ENCODE results near the gene MECP2.

The MECP2 gene

DNA sequence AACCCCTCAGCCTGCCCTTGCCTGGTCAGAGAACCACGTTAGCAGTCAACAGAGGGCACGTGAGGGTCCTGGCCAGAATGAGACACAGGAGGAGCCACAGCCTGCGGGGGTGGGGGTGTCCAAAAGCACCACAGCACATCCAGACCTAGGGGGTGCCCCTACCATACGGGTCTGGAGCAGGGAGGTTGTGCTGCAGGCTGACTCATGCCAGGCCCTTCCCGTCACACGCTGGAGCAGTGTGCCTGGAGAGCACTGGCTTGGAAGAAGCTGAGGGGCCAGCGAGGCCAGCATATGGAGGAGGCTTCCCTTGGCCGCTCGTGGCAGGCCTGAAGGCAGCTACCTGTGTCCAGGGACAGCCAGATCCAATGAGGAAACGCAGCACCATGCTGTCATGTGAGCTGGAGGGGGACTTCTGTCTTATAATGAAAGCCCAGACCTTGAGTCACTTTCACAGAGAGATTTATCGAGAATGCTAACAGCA lies 76.3 kb downstream of the MECP2 start:
- H3K27me3 ChIP-seq (ENCODE audit: control insufficient read depth in 2 of 2, insufficient read depth in 2 of 2, low read length in 2 of 2) = peaks cover 0 to 6% of the 10 kb centered on the region in 2 donors
- no peaks in the 10 kb centered on the region for H3K9me3 ChIP-seq (ENCODE audit: control insufficient read depth in 2 of 2, low read length in 2 of 2)
- peaks cover 4 to 5% of the 10 kb centered on the region in 2 donors for H3K36me3 ChIP-seq (ENCODE audit: control insufficient read depth in 2 of 2, insufficient read depth in 2 of 2, low read length in 2 of 2)
- no peak overlapping the region for H3K4me3 ChIP-seq (ENCODE audit: low read length in 2 of 2)
- H3K27ac ChIP-seq (ENCODE audit: low read depth in 2 of 2, low read length in 2 of 2) = no peak overlapping the region
- peaks cover 4 to 12% of the 10 kb centered on the region in 2 donors for H3K4me1 ChIP-seq (ENCODE audit: control insufficient read depth in 2 of 2, insufficient read depth in 2 of 2, low read length in 2 of 2)
- no peak overlapping the region for H3K9ac ChIP-seq (ENCODE audit: low read depth in 1 of 2, low read length in 2 of 2)

DNA sequence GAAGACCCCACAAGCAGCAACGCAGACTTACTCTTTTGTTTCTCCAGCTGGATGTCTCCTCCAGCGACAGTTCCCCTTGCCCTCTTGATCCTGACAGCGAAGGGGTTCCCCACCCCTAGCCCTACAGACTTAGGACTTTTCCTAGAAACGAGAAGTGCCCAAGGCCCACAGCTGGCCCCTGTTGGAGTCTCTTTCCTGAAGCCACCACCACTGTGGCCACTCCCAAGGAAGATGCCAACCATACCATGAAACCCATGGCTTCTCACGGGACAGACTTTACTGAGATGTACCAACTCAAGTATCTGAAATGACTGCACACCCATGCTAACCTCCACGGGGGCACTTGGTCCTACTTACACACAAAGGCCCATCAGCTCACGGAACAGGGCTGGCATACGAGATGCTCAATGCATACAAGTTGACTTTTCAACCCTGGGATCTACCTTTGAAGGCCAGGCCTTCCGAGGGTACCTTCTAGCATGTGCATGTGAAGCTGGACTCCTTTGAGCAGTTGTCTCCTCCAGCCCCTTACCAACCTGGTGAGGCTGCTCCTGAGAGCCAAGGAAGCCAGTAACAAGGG lies 76.9 kb downstream of the MECP2 start:
- Histone ChIP-seq H3K27me3 (ENCODE audit: control insufficient read depth in 2 of 2, insufficient read depth in 2 of 2, low read length in 2 of 2) (peaks cover 0 to 6% of the 10 kb centered on the region in 2 donors), H3K4me1 (ENCODE audit: control insufficient read depth in 2 of 2, insufficient read depth in 2 of 2, low read length in 2 of 2) (peaks cover 4 to 12% of the 10 kb centered on the region in 2 donors)

DNA sequence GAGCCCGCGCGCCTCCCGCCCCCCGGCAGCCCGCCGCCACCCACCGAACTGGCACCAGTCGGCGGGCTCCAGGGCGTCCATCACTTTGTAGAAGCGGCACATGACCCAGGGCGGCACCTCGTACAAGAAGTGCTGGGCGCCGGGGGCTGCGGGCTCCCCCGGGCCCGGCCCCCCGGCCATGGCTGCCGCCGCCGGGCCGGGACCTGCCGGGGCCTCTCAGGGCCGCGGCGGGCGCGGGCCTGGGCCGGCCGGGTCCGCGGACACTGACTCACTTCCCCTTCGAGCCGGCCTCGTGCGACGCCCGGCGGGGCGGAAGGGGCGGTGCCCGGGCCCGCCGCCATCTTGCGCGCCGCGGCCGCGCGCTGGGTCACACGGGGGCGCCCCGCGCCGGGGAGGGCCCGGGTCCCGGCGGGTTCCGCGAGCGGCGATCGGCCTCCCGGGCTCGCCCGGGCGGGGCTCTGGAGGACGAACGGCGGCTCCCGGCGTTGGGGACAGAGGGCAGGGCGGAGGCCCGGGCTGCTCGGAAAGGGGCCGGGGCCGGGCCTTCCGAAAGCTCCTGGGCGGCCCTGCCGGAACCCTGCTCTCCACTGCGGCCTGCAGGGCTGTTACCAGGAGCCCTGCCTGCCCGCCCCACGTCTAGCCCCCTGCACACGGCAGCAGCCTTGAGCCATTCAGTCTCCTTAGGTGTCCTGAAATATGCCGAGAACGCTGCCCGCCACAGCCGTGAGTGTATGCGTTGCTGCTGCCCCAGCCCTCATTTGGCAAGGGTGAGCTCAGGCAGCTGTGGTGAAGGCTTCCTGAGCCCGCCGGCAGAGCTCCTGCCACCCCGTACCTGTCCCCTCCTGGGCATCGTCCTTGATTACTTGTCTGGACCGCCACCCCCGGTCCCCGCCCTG lies 77.6 kb downstream of the MECP2 start, which contains the start of gene IRAK1:
TSS of gene IRAK1 (minus strand) at position 270 of the 896 bp plus-strand sequence. CDS start at position 180, 90 bp downstream.
- peaks cover 4 to 12% of the 10 kb centered on the region in 2 donors for H3K4me1 ChIP-seq (ENCODE audit: control insufficient read depth in 2 of 2, insufficient read depth in 2 of 2, low read length in 2 of 2)
- H3K9me3 ChIP-seq (ENCODE audit: control insufficient read depth in 2 of 2, low read length in 2 of 2) = no peaks in the 10 kb centered on the region
- peak within 1 kb of the TSS; percentile 60 to 73 for H3K9ac ChIP-seq (ENCODE audit: low read depth in 1 of 2, low read length in 2 of 2)
- peak within 1 kb of the TSS; percentile 81 to 87 for H3K27ac ChIP-seq (ENCODE audit: low read depth in 2 of 2, low read length in 2 of 2)
- H3K4me3 ChIP-seq (ENCODE audit: low read length in 2 of 2) = peak within 1 kb of the TSS; percentile 63 to 74
- peaks cover 0 to 6% of the 10 kb centered on the region in 2 donors for H3K27me3 ChIP-seq (ENCODE audit: control insufficient read depth in 2 of 2, insufficient read depth in 2 of 2, low read length in 2 of 2)
- peaks cover 5 to 9% of the 10 kb centered on the region in 2 donors for H3K36me3 ChIP-seq (ENCODE audit: control insufficient read depth in 2 of 2, insufficient read depth in 2 of 2, low read length in 2 of 2)

More for the DNA sequence above, 76.9 kb downstream of the MECP2 start:
- Histone ChIP-seq H3K9me3 (ENCODE audit: control insufficient read depth in 2 of 2, low read length in 2 of 2) (no peaks in the 10 kb centered on the region), H3K27ac (ENCODE audit: low read depth in 2 of 2, low read length in 2 of 2) (peak overlapping the region; percentile 81 to 87), H3K9ac (ENCODE audit: low read depth in 1 of 2, low read length in 2 of 2) (peak overlapping the region; percentile 60 to 73), H3K4me3 (ENCODE audit: low read length in 2 of 2) (peak overlapping the region; percentile 51 to 74), H3K36me3 (ENCODE audit: control insufficient read depth in 2 of 2, insufficient read depth in 2 of 2, low read length in 2 of 2) (peaks cover 5 to 9% of the 10 kb centered on the region in 2 donors)

DNA sequence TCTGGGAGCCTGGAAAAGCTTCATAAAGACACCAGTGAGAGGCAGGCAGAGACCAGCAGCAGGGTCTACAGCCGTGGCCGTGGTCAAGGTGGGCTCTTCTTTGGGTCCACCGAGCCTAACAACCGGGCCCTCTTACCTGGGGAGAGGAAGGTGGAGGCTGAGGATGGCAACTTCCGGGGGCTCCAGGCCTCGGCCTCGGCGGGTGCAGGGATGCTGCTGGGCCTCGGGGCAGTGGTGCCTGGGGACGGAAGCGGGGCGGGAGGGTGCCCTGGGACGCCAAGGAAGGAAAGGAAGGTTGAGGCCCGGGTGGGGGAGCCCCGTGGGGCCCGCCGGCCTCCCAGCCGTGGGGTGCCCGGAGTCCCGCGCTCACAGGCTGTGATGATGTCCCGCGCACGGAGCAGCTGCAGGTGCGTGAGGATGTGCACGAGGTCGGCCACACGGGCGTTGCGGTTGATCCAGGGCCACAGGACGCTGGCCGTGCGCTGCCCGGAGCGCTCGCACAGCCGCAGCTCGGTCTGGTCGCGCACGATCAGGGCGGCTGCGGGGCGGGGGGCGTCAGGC lies 78.4 kb downstream of the MECP2 start:
- H3K27me3 ChIP-seq (ENCODE audit: control insufficient read depth in 2 of 2, insufficient read depth in 2 of 2, low read length in 2 of 2) = peaks cover 0 to 6% of the 10 kb centered on the region in 2 donors
- H3K4me1 ChIP-seq (ENCODE audit: control insufficient read depth in 2 of 2, insufficient read depth in 2 of 2, low read length in 2 of 2) = peaks cover 4 to 12% of the 10 kb centered on the region in 2 donors
- peak overlapping the region; percentile 48 to 70 for H3K9ac ChIP-seq (ENCODE audit: low read depth in 1 of 2, low read length in 2 of 2)
- peaks cover 5 to 9% of the 10 kb centered on the region in 2 donors for H3K36me3 ChIP-seq (ENCODE audit: control insufficient read depth in 2 of 2, insufficient read depth in 2 of 2, low read length in 2 of 2)
- H3K4me3 ChIP-seq (ENCODE audit: low read length in 2 of 2) = peak overlapping the region; percentile 63 to 65
- peak overlapping the region; percentile 34 to 68 for H3K27ac ChIP-seq (ENCODE audit: low read depth in 2 of 2, low read length in 2 of 2)
- H3K9me3 ChIP-seq (ENCODE audit: control insufficient read depth in 2 of 2, low read length in 2 of 2) = no peaks in the 10 kb centered on the region

DNA sequence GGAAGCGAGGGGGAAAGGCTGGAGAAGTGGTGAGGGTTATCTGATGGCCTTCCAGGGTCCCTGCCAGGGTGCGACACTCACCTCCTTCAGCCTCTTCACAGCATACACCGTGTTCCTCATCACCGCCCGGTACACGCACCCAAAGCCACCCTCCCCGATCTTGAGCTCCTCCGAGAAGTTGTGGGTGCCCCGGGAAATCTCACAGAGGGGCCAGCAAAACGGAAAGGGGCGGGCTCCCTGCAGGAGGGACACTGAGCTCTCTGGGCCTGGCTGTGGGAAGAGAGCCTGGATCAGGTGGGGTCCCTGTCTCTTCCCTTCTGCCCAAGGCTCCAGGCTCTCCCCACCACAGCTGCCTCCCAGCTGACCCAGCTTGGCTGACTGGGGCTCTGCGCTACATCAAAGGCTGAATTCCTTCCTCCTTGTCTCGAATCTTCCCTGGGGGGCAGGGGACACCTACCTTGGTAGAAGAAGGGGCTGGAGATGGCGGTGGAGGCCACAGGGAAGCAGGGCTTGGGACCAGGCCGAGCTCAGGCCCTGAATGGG lies 78.9 kb downstream of the MECP2 start:
- peak overlapping the region; percentile 48 to 70 for H3K9ac ChIP-seq (ENCODE audit: low read depth in 1 of 2, low read length in 2 of 2)
- peaks cover 5 to 9% of the 10 kb centered on the region in 2 donors for H3K36me3 ChIP-seq (ENCODE audit: control insufficient read depth in 2 of 2, insufficient read depth in 2 of 2, low read length in 2 of 2)
- H3K27ac ChIP-seq (ENCODE audit: low read depth in 2 of 2, low read length in 2 of 2) = peak overlapping the region; percentile 34 to 68
- peak overlapping the region; percentile 63 to 65 for H3K4me3 ChIP-seq (ENCODE audit: low read length in 2 of 2)
- peaks cover 4 to 12% of the 10 kb centered on the region in 2 donors for H3K4me1 ChIP-seq (ENCODE audit: control insufficient read depth in 2 of 2, insufficient read depth in 2 of 2, low read length in 2 of 2)
- peaks cover 0 to 6% of the 10 kb centered on the region in 2 donors for H3K27me3 ChIP-seq (ENCODE audit: control insufficient read depth in 2 of 2, insufficient read depth in 2 of 2, low read length in 2 of 2)
- H3K9me3 ChIP-seq (ENCODE audit: control insufficient read depth in 2 of 2, low read length in 2 of 2) = no peaks in the 10 kb centered on the region

DNA sequence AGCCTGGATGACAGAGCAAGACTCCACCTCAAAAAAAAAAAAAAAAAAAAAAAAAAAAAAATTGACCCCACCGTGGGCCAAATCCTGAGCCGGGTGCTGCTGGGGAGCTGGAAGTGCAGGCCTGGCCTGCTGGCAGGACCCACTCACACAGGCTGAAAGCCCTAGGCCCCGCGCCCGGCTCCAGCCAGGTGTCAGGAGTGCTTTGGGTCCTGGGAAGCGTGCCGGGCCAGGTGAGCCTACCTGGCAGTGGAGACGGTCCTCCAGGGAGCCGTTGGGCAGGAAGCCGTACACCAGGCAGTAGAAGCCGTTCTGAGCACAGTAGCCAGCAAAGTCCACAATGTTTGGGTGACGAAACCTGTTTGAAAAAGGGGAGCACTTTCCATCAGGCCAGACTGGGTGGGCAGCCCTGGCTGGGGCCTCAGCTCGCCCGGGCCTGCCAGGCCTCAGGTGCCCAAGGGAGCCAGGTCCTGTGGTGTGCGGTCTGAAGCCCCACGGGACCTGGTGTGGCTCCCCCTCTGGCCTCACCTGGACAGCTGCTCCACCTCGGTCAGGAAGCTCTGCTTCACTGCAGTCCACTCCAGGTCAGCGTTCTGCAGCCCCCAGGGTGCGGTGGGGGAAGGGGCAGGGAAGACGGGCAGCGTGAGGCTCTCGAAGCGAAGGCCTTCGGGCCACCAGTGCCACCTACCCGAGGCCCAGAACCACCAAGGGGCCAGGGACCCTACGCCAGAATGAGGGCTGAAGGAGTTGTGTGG lies 79.6 kb downstream of the MECP2 start:
- H3K9ac ChIP-seq (ENCODE audit: low read depth in 1 of 2, low read length in 2 of 2) = no peak overlapping the region
- H3K27ac ChIP-seq (ENCODE audit: low read depth in 2 of 2, low read length in 2 of 2) = no peak overlapping the region
- peaks cover 0 to 6% of the 10 kb centered on the region in 2 donors for H3K27me3 ChIP-seq (ENCODE audit: control insufficient read depth in 2 of 2, insufficient read depth in 2 of 2, low read length in 2 of 2)
- no peaks in the 10 kb centered on the region for H3K9me3 ChIP-seq (ENCODE audit: control insufficient read depth in 2 of 2, low read length in 2 of 2)
- peaks cover 4 to 12% of the 10 kb centered on the region in 2 donors for H3K4me1 ChIP-seq (ENCODE audit: control insufficient read depth in 2 of 2, insufficient read depth in 2 of 2, low read length in 2 of 2)
- peaks cover 5 to 9% of the 10 kb centered on the region in 2 donors for H3K36me3 ChIP-seq (ENCODE audit: control insufficient read depth in 2 of 2, insufficient read depth in 2 of 2, low read length in 2 of 2)
- peak overlapping the region; percentile 63 to 65 for H3K4me3 ChIP-seq (ENCODE audit: low read length in 2 of 2)

DNA sequence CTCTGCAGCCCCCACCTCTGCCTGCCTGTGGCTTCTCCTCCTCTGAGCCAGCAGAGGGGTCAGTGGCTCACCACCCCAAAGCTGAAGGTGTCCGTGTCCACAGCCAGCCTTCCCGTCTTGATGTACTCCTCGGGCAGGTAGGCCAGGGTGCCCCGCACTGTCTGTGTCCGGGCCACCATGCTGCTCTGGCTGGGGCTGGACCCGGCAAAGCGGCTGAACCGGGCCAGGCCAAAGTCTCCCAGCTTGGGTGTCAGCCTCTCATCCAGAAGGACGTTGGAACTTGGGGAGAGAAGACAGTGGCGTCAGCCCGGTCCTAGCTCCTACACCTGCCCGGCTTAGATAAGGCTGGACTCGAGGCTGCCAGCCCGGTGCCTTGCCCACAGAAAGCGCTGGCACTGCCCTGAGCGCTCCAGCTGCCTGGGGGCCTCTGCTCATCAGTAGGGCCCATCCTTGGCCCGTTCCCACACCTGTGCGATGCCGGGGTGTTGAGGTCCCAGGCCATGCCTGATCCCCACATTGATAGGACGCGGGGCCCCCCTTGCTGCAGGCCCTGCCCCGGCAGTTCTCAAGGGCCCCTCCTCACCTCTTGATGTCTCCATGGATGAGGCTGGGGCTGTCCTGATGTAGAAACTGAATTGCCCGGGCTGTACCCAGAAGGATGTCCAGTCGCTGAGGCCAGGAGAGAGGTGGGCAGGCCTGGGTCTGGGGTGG lies 81.0 kb downstream of the MECP2 start:
- Histone ChIP-seq H3K9ac (ENCODE audit: low read depth in 1 of 2, low read length in 2 of 2) (no peak overlapping the region), H3K4me3 (ENCODE audit: low read length in 2 of 2) (no peak overlapping the region), H3K9me3 (ENCODE audit: control insufficient read depth in 2 of 2, low read length in 2 of 2) (no peaks in the 10 kb centered on the region), H3K4me1 (ENCODE audit: control insufficient read depth in 2 of 2, insufficient read depth in 2 of 2, low read length in 2 of 2) (peaks cover 4 to 12% of the 10 kb centered on the region in 2 donors), H3K27ac (ENCODE audit: low read depth in 2 of 2, low read length in 2 of 2) (no peak overlapping the region), H3K36me3 (ENCODE audit: control insufficient read depth in 2 of 2, insufficient read depth in 2 of 2, low read length in 2 of 2) (peaks cover 5 to 15% of the 10 kb centered on the region in 2 donors), H3K27me3 (ENCODE audit: control insufficient read depth in 2 of 2, insufficient read depth in 2 of 2, low read length in 2 of 2) (no peaks in the 10 kb centered on the region)

DNA sequence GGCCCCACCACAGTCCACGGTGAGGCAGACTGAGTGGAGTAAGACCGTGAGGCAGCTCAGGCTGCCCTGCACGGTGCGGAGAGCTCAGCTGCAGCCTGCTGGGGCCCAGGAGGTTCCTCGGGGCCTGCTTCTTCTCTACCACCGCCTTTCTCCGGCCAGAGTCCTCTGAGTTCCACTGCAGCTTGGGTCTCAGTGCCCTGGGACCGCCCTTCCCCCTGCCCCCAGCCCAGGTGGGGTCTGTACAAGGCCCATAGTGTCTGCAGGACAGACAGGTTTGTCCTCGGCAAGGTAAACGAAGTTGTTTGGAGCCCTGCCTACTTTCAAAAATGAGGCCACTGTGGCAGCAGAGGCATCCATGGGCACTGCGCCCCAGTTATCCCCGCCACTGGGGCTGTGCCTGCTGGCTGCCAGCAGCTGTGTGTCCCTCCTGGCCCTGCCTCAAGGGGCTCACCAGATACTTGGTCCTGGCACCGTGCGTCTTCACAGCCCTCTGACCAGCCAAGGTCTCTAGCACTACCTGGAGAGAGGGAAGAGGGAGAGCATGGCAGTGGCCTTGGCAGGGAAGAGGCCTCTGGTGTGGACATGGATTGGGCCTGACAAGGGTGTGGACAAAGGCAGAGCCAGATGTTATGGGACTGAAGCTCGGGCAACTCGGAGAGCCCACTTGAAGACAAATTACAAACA lies 81.8 kb downstream of the MECP2 start:
- Histone ChIP-seq H3K9ac (ENCODE audit: low read depth in 1 of 2, low read length in 2 of 2) (no peak overlapping the region), H3K4me3 (ENCODE audit: low read length in 2 of 2) (no peak overlapping the region), H3K9me3 (ENCODE audit: control insufficient read depth in 2 of 2, low read length in 2 of 2) (no peaks in the 10 kb centered on the region), H3K36me3 (ENCODE audit: control insufficient read depth in 2 of 2, insufficient read depth in 2 of 2, low read length in 2 of 2) (peaks cover 6 to 15% of the 10 kb centered on the region in 2 donors), H3K27me3 (ENCODE audit: control insufficient read depth in 2 of 2, insufficient read depth in 2 of 2, low read length in 2 of 2) (no peaks in the 10 kb centered on the region), H3K27ac (ENCODE audit: low read depth in 2 of 2, low read length in 2 of 2) (no peak overlapping the region), H3K4me1 (ENCODE audit: control insufficient read depth in 2 of 2, insufficient read depth in 2 of 2, low read length in 2 of 2) (peaks cover 4 to 11% of the 10 kb centered on the region in 2 donors)
